ENCODE data around the gene LDB2.

GRCh38 chr4:16938512-16939040 is 40.1 kb upstream of the LDB2 start:
- TF ChIP-seq CTCF (IDR thresholded peaks at IDR 0.05) (no peak), EZH2 (IDR thresholded peaks at IDR 0.05; ENCODE audit: borderline replicate concordance, insufficient read depth, low read depth, low read length, poor library complexity, severe bottlenecking) (no peak)
